Adrenal gland (tissue), 5 donors: ENCODE measurements around the gene PCLO.

Experiments
- CTCF ChIP-seq, 6 experiments: fragments of 450-650 bp in 4 of 6; fragments of 200-600 bp in 2 of 6; sonication (generic) in 1 of 6; IDR thresholded peaks; 1 replicate in 5 of 6; 2 replicates in 1 of 6; pipeline versions ENCODE4 v1.5.1 to v1.8.0; 2016 to 2021; ENCODE audit warnings: antibody characterized with exemption in 6 of 6, mild to moderate bottlenecking in 2 of 6, moderate library complexity in 1 of 6
- POLR2A ChIP-seq, 2 donors: fragments of 450-650 bp; IDR thresholded peaks; one replicate each; pipeline ENCODE4 v1.6.1; 2017; ENCODE audit warnings: antibody characterized with exemption in 2 of 2, mild to moderate bottlenecking in 2 of 2, moderate library complexity in 1 of 2
- donor health status: DM: no; HTN: no; CAD: no.

GRCh38 chr7:82808633-82809032, 354.1 kb downstream of the PCLO start:
- TF ChIP-seq CTCF (IDR thresholded peaks at IDR 0.05) (no peak), POLR2A (IDR thresholded peaks at IDR 0.05) (no peak)
